Cardiac muscle cell (in vitro differentiated cells and primary cell): ENCODE results near the gene SPP1. TPM values are rescaled to one million over a fixed set of nuclear protein-coding genes. Genes with fewer than 3 reads are reported as not detected.

Experiments
- DNase-seq, 2 donors: peaks; one replicate each; pipeline versions ENCODE4 v3.0.0 to v3.0.0-alpha.2; 2010 to 2017; ENCODE audit warnings: low read depth in 1 of 2, low spot score in 1 of 2
- H3K27ac ChIP-seq: fragments of 200-600 bp; sonication (generic); 2 replicates; pipeline ENCODE4 v1.5.1; 2016
- H3K27me3 ChIP-seq: fragments of 200-600 bp; sonication (generic); 2 replicates; pipeline ENCODE4 v1.6.0; 2016; ENCODE audit warnings: control low read depth
- H3K36me3 ChIP-seq: fragments of 200-600 bp; sonication (generic); 2 replicates; pipeline ENCODE4 v1.5.1; 2016; ENCODE audit warnings: control low read depth
- H3K4me1 ChIP-seq: fragments of 200-600 bp; sonication (generic); 2 replicates; pipeline ENCODE4 v1.8.1; 2017; ENCODE audit warnings: low read depth, mild to moderate bottlenecking, mixed run types
- H3K4me3 ChIP-seq: fragments of 200-600 bp; sonication (generic); 2 replicates; pipeline ENCODE4 v1.5.1; 2016; ENCODE audit warnings: mild to moderate bottlenecking
- H3K9me3 ChIP-seq: fragments of 200-600 bp; sonication (generic); 2 replicates; pipeline ENCODE4 v1.5.1; 2017; ENCODE audit warnings: low read depth, mild to moderate bottlenecking, control low read depth
- polyA plus RNA-seq: library from polyadenylated mRNA; unstranded; fragments of >200 nt; fragmentation: Nextera tagmentation; extraction: Ambion mirVana; gene quantifications from 2 replicates; pipeline ENCODE4 v1.2.1, GENCODE V29; 2016
- total RNA-seq: library from RNA; depleted of rRNA; stranded (reverse); fragments of >200 nt; gene quantifications from 2 replicates; pipeline ENCODE4 v1.2.3, GENCODE V29; 2016
- TF ChIP-seq, protein P1 (sequence below): IDR thresholded peaks from 2 replicates; pipeline ENCODE4 v1.5.1; 2012; ENCODE audit warnings: low read depth, mild to moderate bottlenecking, low read length

The SPP1 gene
- total and polyA plus RNA-seq, 2 experiments from 2014 or later, result 0.12 to 0.54 TPM

DNA sequence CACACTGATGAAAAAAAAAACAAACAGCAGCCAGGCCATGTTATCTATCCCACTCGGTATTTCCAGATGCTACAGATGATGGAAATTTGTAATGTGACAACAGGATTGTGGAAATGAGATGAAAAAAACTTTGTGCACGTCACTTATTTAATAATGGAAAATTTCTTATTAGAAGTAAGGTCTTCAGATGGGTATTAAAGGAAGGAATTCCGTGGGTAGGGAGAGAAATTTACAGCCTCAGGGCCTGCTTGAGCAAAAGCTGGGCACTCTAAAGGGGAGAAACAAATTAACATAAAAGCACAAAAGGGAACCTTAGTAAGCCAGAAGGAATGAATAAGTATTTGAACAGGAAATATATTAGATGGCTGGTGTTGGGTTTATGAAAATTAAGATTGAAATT, 27.7 kb downstream of the SPP1 start:
- Histone ChIP-seq H3K27me3 (no peaks in the 10 kb centered on the region), H3K36me3 (no peaks in the 10 kb centered on the region), H3K27ac (no peak overlapping the region), H3K4me1 (no peaks in the 10 kb centered on the region), H3K4me3 (no peak overlapping the region), H3K9me3 (no peaks in the 10 kb centered on the region)
- TF ChIP-seq, protein P1, sequence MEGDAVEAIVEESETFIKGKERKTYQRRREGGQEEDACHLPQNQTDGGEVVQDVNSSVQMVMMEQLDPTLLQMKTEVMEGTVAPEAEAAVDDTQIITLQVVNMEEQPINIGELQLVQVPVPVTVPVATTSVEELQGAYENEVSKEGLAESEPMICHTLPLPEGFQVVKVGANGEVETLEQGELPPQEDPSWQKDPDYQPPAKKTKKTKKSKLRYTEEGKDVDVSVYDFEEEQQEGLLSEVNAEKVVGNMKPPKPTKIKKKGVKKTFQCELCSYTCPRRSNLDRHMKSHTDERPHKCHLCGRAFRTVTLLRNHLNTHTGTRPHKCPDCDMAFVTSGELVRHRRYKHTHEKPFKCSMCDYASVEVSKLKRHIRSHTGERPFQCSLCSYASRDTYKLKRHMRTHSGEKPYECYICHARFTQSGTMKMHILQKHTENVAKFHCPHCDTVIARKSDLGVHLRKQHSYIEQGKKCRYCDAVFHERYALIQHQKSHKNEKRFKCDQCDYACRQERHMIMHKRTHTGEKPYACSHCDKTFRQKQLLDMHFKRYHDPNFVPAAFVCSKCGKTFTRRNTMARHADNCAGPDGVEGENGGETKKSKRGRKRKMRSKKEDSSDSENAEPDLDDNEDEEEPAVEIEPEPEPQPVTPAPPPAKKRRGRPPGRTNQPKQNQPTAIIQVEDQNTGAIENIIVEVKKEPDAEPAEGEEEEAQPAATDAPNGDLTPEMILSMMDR, result no peak
- DNase-seq, result no peak

DNA sequence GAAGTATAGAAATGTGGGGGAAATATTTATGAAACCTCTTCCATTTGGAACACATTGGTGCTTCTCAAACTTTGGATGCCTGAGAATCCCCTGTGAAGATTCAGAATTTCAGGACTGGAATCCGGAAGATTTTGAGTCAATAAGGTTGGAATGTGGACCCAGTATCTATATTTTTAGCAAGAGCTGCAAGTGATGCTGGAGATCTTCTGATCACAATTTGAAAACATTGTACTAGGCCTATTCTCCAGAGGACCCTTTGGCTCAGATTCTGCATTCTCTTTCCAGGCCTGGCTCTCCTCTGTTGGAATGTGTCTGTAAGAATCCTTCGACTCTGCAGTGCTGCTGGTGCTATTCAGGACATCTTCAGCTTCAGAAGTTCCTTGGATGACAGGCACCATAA, 29.6 kb downstream of the SPP1 start:
- Histone ChIP-seq H3K4me1 (peaks cover 13% of the 10 kb centered on the region), H3K9me3 (no peaks in the 10 kb centered on the region), H3K4me3 (no peak overlapping the region), H3K27ac (no peak overlapping the region), H3K36me3 (no peaks in the 10 kb centered on the region), H3K27me3 (no peaks in the 10 kb centered on the region)
- TF ChIP-seq, protein P1, result no peak
- DNase-seq, result peak in 1 of 2 donors; percentile 62

DNA sequence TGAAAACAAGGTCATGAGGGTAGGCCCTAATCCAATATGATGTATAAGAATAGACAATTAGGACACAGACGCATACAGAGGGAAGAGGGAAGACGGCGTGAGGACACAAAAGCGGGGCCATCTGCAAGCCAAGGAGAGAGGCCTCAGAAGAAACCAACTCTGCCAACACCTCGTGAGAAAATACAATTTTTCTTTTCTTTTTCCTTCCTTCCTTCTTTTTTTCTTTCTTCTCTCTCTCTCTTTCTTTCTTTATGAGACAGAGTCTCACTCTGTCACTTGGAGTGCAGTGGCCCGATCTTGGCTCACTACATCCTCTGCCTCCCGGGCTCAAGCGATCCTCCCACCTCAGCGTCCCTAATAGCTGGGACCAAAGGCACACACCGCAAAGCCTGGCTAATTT, 30.4 kb downstream of the SPP1 start:
- H3K27me3 ChIP-seq, result no peaks in the 10 kb centered on the region
- no peaks in the 10 kb centered on the region for H3K36me3 ChIP-seq
- DNase-seq, result no peak
- TF ChIP-seq, protein P1, result no peak
- H3K27ac ChIP-seq, result no peak overlapping the region
- H3K9me3 ChIP-seq, result no peaks in the 10 kb centered on the region
- H3K4me3 ChIP-seq, result no peak overlapping the region
- peaks cover 13% of the 10 kb centered on the region for H3K4me1 ChIP-seq

DNA sequence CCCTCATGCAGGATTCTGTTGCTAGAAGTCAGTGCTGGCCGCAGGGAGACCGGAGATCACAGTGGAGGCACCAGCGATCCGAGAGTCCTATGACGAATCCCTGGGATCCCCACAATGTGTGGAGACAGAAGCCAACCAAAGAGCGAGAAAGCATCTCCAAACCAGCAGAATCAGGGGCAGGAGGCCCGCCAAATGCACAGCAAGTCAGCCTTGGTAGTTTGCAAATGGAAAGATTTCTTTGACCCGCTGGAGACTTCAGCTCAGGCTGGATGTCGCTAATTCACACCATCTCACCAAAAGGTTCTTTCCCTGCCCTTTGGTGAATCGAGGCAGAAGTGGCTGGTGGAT, 31.4 kb downstream of the SPP1 start:
- no peak for DNase-seq
- TF ChIP-seq, protein P1, result no peak
- Histone ChIP-seq H3K27ac (no peak overlapping the region), H3K4me1 (peaks cover 13% of the 10 kb centered on the region), H3K9me3 (no peaks in the 10 kb centered on the region), H3K4me3 (peak overlapping the region; percentile 97), H3K27me3 (no peaks in the 10 kb centered on the region), H3K36me3 (no peaks in the 10 kb centered on the region)

DNA sequence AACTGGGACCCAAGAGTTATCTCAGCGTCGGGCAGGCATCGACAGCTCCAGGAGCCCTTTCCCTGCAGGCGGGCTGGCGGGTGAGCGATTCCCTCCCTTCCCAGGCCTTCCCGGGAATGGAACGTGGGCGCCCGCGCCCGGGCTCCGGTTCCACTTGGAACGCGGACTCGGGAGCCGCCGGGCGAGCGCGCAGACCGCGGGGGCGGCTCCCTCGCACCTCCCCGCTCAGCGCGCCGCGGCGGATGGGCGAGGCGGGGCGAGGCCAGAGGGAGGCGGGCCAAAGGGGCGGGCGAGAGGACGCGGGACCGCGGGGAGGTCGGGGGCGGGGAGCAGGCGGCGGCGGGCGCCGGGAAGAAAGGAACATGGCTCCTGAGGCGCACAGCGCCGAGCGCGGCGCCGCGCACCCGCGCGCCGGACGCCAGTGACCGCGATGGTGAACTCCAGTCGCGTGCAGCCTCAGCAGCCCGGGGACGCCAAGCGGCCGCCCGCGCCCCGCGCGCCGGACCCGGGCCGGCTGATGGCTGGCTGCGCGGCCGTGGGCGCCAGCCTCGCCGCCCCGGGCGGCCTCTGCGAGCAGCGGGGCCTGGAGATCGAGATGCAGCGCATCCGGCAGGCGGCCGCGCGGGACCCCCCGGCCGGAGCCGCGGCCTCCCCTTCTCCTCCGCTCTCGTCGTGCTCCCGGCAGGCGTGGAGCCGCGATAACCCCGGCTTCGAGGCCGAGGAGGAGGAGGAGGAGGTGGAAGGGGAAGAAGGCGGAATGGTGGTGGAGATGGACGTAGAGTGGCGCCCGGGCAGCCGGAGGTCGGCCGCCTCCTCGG, 32.0 kb downstream of the SPP1 start, which contains the start of gene PKD2:
Gene PKD2, plus strand, starts transcription at position 332 of the 818 bp plus-strand sequence. Its CDS starts 99 bp downstream, at position 431.
- Histone ChIP-seq H3K9me3 (no peaks in the 10 kb centered on the region), H3K4me3 (peak within 1 kb of the TSS; percentile 97), H3K27ac (no peak within 1 kb of the TSS), H3K4me1 (peaks cover 13% of the 10 kb centered on the region), H3K36me3 (no peaks in the 10 kb centered on the region), H3K27me3 (no peaks in the 10 kb centered on the region)
- peak; percentile 83 to 84 for DNase-seq
- TF ChIP-seq, protein P1, result no peak
